ENCODE data around the gene NBAS. TPM values are rescaled to one million over a fixed set of nuclear protein-coding genes. Genes with fewer than 3 reads are reported as not detected.

The NBAS gene
- total and polyA plus RNA-seq, 2 donors (not counting 3 experiments of a cell fraction or from before 2014, with no cell fraction given), result 29.4 to 43.0 TPM

GRCh38 chr2:15224641-15225040 is 336.5 kb downstream of the NBAS start:
- Histone ChIP-seq H3K4me2 (ENCODE audit: insufficient read depth, low read length) (no peak overlapping the region), H3K9me3 (replicated peaks; ENCODE audit: control insufficient read depth, insufficient read depth, low read length) (no peaks in the 10 kb centered on the region), H3K4me1 (ENCODE audit: control insufficient read depth, extremely low read depth, insufficient read depth, low read length) (peaks cover 17% of the 10 kb centered on the region), H3K27ac (ENCODE audit: insufficient read depth, low read depth, low read length) (peak overlapping the region; percentile 91), H3K36me3 (ENCODE audit: control insufficient read depth in 2 of 2, extremely low read depth in 1 of 2, insufficient read depth in 2 of 2, low read length in 2 of 2) (no peaks in the 10 kb centered on the region), H4K20me1 (replicated peaks; ENCODE audit: control insufficient read depth, extremely low read depth, insufficient read depth, low read length) (no peaks in the 10 kb centered on the region), H3K9me1 (replicated peaks; ENCODE audit: control insufficient read depth, extremely low read depth, insufficient read depth, low read length) (no peaks in the 10 kb centered on the region), H2AFZ (ENCODE audit: low read depth, low read length) (no peak overlapping the region), H3K9ac (replicated peaks; ENCODE audit: extremely low read depth, insufficient read depth, low read length) (peak overlapping the region; percentile 44), H3K79me2 (ENCODE audit: control insufficient read depth, insufficient read depth, low read length) (no peaks in the 10 kb centered on the region), H3K4me3 (replicated peaks in 1 of 3; ENCODE audit: insufficient read depth in 1 of 3, low read depth in 1 of 3, low read length in 3 of 3) (no peak overlapping the region), H3K27me3 (ENCODE audit: control insufficient read depth in 2 of 2, insufficient read depth in 2 of 2, low read length in 2 of 2) (no peaks in the 10 kb centered on the region)
- ChIA-PET CTCF (interaction anchor here (1.7 kb wide), 1 partner anchor 10 kb away, joined by 5 read pairs; no protein-coding TSS in a partner anchor), POLR2A (no interaction called here)
- dilution Hi-C loops (cut with MboI; ENCODE audit: extremely low pct_ligation_motif_present, low sequenced_read_pairs) (no loop called here), intact Hi-C loops (cut with micrococcal nuclease) (loop anchor here (1.0 to 5.0 kb wide), 5 partner anchors 16 to 353 kb away; partner anchors contain the start of gene NBAS)
- FAIRE-seq, result no peak
- BruUV-seq (replicated peaks), result no TSS peak
- no peak for DNase-seq (ENCODE audit: low read depth, low spot score)
- TF ChIP-seq GATA2 (IDR thresholded peaks at IDR 0.05; ENCODE audit: insufficient read depth, insufficient read length, low read depth, low read length) (no peak), EZH2 (IDR thresholded peaks at IDR 0.05; ENCODE audit: borderline replicate concordance, low read depth, low read length, severe bottlenecking) (no peak), CTCF (IDR thresholded peaks at IDR 0.05; ENCODE audit: extremely low read depth in 1 of 2, insufficient read depth in 1 of 2, low read depth in 1 of 2, low read length in 2 of 2) (no peak), MAX (IDR thresholded peaks at IDR 0.05; ENCODE audit: insufficient read depth, insufficient read length) (no peak)

GRCh38 chr2:15223887-15224286 is 337.2 kb downstream of the NBAS start:
- Histone ChIP-seq H3K9me3 (replicated peaks; ENCODE audit: control insufficient read depth, insufficient read depth, low read length) (no peaks in the 10 kb centered on the region), H3K27ac (ENCODE audit: insufficient read depth, low read depth, low read length) (peak overlapping the region; percentile 91), H3K4me2 (ENCODE audit: insufficient read depth, low read length) (peak overlapping the region; percentile 42), H3K9ac (replicated peaks; ENCODE audit: extremely low read depth, insufficient read depth, low read length) (peak overlapping the region; percentile 44), H3K4me3 (replicated peaks in 1 of 3; ENCODE audit: insufficient read depth in 1 of 3, low read depth in 1 of 3, low read length in 3 of 3) (no peak overlapping the region), H3K4me1 (ENCODE audit: control insufficient read depth, extremely low read depth, insufficient read depth, low read length) (peaks cover 17% of the 10 kb centered on the region), H3K79me2 (ENCODE audit: control insufficient read depth, insufficient read depth, low read length) (no peaks in the 10 kb centered on the region), H3K36me3 (ENCODE audit: control insufficient read depth in 2 of 2, extremely low read depth in 1 of 2, insufficient read depth in 2 of 2, low read length in 2 of 2) (no peaks in the 10 kb centered on the region), H3K27me3 (ENCODE audit: control insufficient read depth in 2 of 2, insufficient read depth in 2 of 2, low read length in 2 of 2) (no peaks in the 10 kb centered on the region), H3K9me1 (replicated peaks; ENCODE audit: control insufficient read depth, extremely low read depth, insufficient read depth, low read length) (no peaks in the 10 kb centered on the region), H4K20me1 (replicated peaks; ENCODE audit: control insufficient read depth, extremely low read depth, insufficient read depth, low read length) (no peaks in the 10 kb centered on the region), H2AFZ (ENCODE audit: low read depth, low read length) (no peak overlapping the region)
- dilution Hi-C loops (cut with MboI; ENCODE audit: extremely low pct_ligation_motif_present, low sequenced_read_pairs) (no loop called here), intact Hi-C loops (cut with micrococcal nuclease) (loop anchor here (1.0 to 5.0 kb wide), 5 partner anchors 17 to 353 kb away; partner anchors contain the start of gene NBAS)
- POLR2A ChIA-PET, result no interaction called here
- FAIRE-seq (peak; percentile 75), DNase-seq (ENCODE audit: low read depth, low spot score) (peak; percentile 91)
- no peak for TF ChIP-seq CTCF (IDR thresholded peaks at IDR 0.05; ENCODE audit: extremely low read depth in 1 of 2, insufficient read depth in 1 of 2, low read depth in 1 of 2, low read length in 2 of 2)
- TF ChIP-seq POLR2AphosphoS5 (IDR thresholded peaks at IDR 0.05; ENCODE audit: insufficient read depth, low read depth, low read length), result no peak
- peak; percentile 93 for TF ChIP-seq JUN (IDR thresholded peaks at IDR 0.05; ENCODE audit: borderline replicate concordance, insufficient read depth, insufficient read length, low read depth)
- TF ChIP-seq POLR2A (IDR thresholded peaks at IDR 0.05; ENCODE audit: low read depth, low read length), result no peak
- TF ChIP-seq MAX (IDR thresholded peaks at IDR 0.05; ENCODE audit: insufficient read depth, insufficient read length), result no peak
- TF ChIP-seq FOS (IDR thresholded peaks at IDR 0.05; ENCODE audit: borderline replicate concordance, insufficient read depth, low read length), result peak; percentile 74
- TF ChIP-seq GATA2 (IDR thresholded peaks at IDR 0.05; ENCODE audit: insufficient read depth, insufficient read length, low read depth, low read length), result no peak
- CTCF ChIA-PET, result interaction anchor here (1.7 kb wide), 1 partner anchor 11 kb away, joined by 5 read pairs; no protein-coding TSS in a partner anchor
- BruUV-seq (replicated peaks), result no TSS peak

Data from endothelial cell of umbilical vein (primary cell).